Measurements from ENCODE around the gene PPP1R12B.
"Not testable (repeated sequence)": the region's sequence is repeated elsewhere in the genome, so short reads cannot be mapped to it uniquely, and the experiment has no call there.

GRCh38 chr1:202637321-202638018 is 289.0 kb downstream of the PPP1R12B start:
- TF ChIP-seq CTCF, POLR2A (IDR thresholded peaks at IDR 0.05): not testable (repeated sequence)

Measured in body of pancreas (tissue), 4 donors.